ENCODE results near the gene KIAA1328. TPM values are rescaled to one million over a fixed set of nuclear protein-coding genes. Genes with fewer than 3 reads are reported as not detected.

Gene KIAA1328
- total RNA-seq: 1 to 10 TPM; 4.8 to 5.2 TPM

GRCh38 chr18:36828630-36829361 lies at the start of gene KIAA1328, which contains the start of gene TPGS2:
Gene KIAA1328, plus strand, starts transcription at chr18:36829127. Its CDS starts 12 bp downstream, at chr18:36829139.
Gene TPGS2, minus strand, starts transcription at chr18:36829002. Its CDS starts 235 bp downstream, at chr18:36828767.
- Histone ChIP-seq H3K9ac (ENCODE audit: low read depth in 2 of 2, low read length in 2 of 2) (peak within 1 kb of the TSS; percentile 85), H3K4me1 (no peaks in the 10 kb centered on the region), H3K27me3 (no peaks in the 10 kb centered on the region), H3K9me3 (no peaks in the 10 kb centered on the region), H3K36me3 (no peaks in the 10 kb centered on the region), H3K4me3 (peak within 1 kb of the TSS; percentile 93), H3K27ac (peak within 1 kb of the TSS; percentile 72)
- peak; percentile 89 for DNase-seq
- TF ChIP-seq CTCF (IDR thresholded peaks at IDR 0.05): no peak
- intact Hi-C loops (cut with DNase I): no loop called here

GRCh38 chr18:36780748-36781147 lies 48.2 kb upstream of the KIAA1328 start:
- no peak for TF ChIP-seq CTCF (IDR thresholded peaks at IDR 0.05)
- Histone ChIP-seq H3K9ac (ENCODE audit: low read depth in 2 of 2, low read length in 2 of 2) (no peak overlapping the region), H3K4me3 (no peak overlapping the region), H3K27ac (no peak overlapping the region), H3K9me3 (no peaks in the 10 kb centered on the region), H3K27me3 (no peaks in the 10 kb centered on the region), H3K4me1 (no peaks in the 10 kb centered on the region), H3K36me3 (no peaks in the 10 kb centered on the region)
- no peak for DNase-seq
- intact Hi-C loops (cut with DNase I): no loop called here

GRCh38 chr18:36782710-36783109 lies 46.2 kb upstream of the KIAA1328 start:
- TF ChIP-seq CTCF (IDR thresholded peaks at IDR 0.05): no peak
- H3K36me3 ChIP-seq: no peaks in the 10 kb centered on the region
- no peak overlapping the region for H3K9ac ChIP-seq (ENCODE audit: low read depth in 2 of 2, low read length in 2 of 2)
- intact Hi-C loops (cut with DNase I): no loop called here
- no peaks in the 10 kb centered on the region for H3K27me3 ChIP-seq
- H3K4me1 ChIP-seq: no peaks in the 10 kb centered on the region
- H3K9me3 ChIP-seq: no peaks in the 10 kb centered on the region
- no peak for DNase-seq
- no peak overlapping the region for H3K27ac ChIP-seq
- no peak overlapping the region for H3K4me3 ChIP-seq

- Histone ChIP-seq H3K9ac (ENCODE audit: low read depth in 2 of 2, low read length in 2 of 2) (no peak overlapping the region), H3K9me3 (no peaks in the 10 kb centered on the region), H3K27me3 (no peaks in the 10 kb centered on the region), H3K4me1 (no peaks in the 10 kb centered on the region), H3K27ac (no peak overlapping the region), H3K36me3 (no peaks in the 10 kb centered on the region), H3K4me3 (no peak overlapping the region)
- TF ChIP-seq CTCF (IDR thresholded peaks at IDR 0.05): no peak
- no peak for DNase-seq
- intact Hi-C loops (cut with DNase I): no loop called here
Observed at GRCh38 chr18:36783792-36784191, 45.1 kb upstream of the KIAA1328 start.

GRCh38 chr18:36786686-36787085 lies 42.2 kb upstream of the KIAA1328 start:
- no peaks in the 10 kb centered on the region for H3K4me1 ChIP-seq
- H3K27ac ChIP-seq: no peak overlapping the region
- no peak for TF ChIP-seq CTCF (IDR thresholded peaks at IDR 0.05)
- DNase-seq: no peak
- no peak overlapping the region for H3K9ac ChIP-seq (ENCODE audit: low read depth in 2 of 2, low read length in 2 of 2)
- H3K9me3 ChIP-seq: no peaks in the 10 kb centered on the region
- intact Hi-C loops (cut with DNase I): no loop called here
- H3K27me3 ChIP-seq: no peaks in the 10 kb centered on the region
- H3K36me3 ChIP-seq: no peaks in the 10 kb centered on the region
- H3K4me3 ChIP-seq: no peak overlapping the region
